ENCODE measurements around the gene C16orf95.
"Not testable (repeated sequence)": the region's sequence is repeated elsewhere in the genome, so short reads cannot be mapped to it uniquely, and the experiment has no call there.

Gene C16orf95

DNA sequence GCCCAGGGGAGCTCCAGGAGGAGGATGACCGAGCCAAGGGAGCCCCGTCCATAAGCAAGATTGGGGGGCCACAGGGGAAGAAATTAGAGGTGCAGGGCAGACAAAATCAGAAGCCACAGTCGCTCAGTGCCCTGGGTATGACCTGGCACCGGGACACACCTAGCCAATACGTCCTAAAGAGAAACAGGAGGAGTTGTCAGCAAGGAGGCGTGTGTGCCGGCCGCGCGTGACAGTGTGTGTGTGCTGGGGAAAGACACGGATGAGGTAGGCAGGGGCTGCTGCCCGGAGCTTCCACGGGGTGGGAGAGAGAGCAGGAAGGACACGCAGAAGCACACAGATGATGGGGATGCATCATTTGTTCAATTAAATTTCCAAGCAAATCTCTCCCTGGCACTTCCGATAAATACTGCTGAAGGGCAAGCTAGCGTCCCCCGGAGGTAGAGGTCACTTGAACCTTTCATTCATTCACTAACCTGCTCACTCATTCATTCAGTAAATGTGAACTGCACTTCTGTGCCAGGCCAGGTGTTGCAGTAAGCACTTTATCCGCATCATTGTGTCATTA is 38.0 kb downstream of the C16orf95 start:
- no peak for DNase-seq

DNA sequence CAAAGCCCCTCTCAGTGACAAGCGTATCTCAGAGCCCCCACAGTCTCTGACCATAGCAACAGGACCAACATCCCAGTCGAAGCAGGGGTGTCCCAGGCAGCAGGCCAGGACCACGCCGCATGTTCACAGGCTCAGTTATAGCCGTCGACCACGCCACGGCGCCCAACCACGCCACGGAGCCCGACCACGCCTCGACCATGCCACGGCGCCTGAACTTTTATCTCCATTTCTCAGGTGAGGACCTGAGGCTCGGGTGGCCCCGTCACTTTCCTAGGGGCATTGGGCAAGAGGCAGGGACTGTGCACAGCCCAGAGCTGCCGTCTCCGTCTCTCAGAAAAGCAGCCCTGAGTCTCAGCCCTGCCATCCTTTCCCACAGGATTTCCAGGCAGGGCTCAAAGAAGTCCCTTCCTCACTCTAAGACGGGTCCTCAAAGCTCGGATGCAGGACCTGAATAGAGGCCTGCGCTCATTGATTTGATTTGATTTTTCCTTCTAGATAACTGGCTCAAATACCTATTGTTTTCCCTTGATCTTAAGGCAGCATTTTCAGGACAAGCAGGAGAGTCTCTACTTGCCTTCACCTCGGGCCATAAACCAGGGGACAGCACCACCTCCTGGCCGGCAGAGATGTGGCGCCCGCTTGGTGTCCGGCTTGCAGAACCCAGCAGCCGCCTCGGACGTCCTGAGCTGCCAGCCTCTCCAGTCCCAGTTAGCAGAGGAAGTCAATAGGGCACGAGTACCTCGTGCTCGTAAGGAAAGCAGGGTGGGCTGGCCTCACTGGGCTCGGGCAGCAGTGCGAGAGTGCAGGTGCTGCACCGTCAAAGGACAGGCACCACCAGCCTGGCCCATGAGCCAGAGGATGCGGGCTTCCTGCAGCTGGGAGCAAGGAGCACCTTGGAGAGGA is 38.8 kb downstream of the C16orf95 start:
- peak; percentile 31 for DNase-seq

DNA sequence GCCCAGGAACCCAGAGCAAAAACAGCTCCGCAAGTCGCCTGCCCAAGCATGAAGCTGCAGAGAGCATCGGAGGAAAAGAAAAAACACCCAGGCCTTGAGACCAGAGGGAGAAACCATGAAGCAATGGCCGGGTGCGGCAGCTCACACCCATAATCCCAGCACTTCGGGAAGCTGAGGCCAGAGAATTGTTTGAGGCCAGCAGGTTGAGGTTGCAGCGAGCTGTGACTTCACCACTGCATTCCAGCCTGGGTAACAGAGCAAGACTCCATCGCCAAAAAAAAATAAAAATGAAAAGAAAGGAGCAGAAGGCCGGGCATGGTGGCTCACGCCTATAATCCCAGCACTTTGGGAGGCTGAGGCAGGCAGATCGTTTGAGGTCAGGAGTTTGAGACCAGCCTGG is 40.3 kb downstream of the C16orf95 start:
- DNase-seq: no peak

DNA sequence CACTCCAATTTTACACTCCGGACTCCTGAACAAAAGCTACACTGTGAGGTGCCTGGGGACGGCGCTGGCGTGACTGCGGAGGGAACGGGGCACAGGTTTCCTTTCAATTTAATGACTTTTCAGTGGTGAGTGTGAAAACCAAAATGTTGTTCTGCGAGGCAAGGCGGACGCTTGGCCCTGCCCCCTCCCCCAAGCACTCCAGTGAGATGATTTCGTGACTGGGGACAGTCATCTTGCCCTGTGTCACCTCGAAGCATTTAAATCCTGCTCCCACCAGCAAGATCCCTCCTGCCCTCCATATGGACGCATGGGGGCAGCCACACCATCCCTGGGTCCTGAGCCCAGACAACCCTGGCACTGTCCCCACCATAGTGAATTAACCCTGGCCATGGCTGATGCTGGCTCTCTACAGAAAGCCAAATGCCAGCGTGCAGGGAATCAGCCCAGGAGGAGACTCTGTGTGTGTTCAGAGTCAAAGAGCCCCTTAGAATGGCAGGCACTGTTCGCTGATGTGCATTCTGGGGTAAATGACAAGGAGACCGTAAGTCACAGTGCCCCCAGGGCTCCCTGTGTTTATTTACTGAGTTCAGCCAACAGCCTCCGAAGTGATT is 41.0 kb downstream of the C16orf95 start:
- no peak for DNase-seq

DNA sequence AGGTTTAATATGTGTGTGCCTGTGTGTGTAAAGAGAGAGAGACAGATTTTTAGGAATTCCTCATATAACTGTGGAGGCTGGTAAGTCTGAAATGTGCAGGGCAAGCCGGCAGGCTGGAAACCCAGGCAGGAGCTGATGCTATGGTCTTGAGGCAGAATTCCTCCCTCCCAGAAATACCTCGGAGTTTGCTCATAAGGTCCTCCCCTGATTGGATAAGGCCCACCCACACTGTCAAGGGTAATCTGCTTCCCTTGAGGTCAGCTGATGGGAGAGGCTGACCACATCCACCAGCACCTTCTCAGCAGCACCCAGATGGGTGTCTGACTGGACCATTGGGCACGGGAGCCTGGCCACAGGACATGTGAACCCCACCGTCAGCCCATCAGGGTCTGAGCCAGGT is 42.4 kb downstream of the C16orf95 start:
- DNase-seq: no peak

DNA sequence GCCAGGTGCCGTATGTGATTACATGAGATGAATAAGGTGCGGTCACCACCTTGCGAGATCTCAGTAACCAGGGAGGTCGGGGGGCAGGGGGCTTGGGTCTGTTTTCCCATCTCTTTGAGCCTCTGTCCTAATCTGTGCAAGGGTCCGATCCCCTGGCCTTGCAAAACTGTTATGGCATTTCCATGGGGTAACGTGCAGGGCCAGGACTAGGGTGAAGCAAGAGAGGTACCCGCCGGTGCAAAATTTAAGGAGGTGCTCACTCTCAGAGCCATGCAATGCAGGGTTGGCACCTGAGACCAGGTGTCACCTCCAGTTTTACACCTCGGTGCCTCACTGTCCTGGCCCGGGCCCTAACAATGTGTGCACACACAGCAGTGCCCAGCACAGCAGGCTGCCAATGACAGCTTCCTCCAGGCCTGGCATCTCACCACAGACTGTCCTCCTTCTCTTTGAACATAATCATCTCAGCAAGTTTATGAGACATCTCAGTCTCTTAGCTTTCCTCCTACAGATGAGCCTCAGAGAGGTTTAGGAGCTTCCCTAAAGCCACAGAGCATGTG is 43.6 kb downstream of the C16orf95 start:
- DNase-seq: no peak

DNA sequence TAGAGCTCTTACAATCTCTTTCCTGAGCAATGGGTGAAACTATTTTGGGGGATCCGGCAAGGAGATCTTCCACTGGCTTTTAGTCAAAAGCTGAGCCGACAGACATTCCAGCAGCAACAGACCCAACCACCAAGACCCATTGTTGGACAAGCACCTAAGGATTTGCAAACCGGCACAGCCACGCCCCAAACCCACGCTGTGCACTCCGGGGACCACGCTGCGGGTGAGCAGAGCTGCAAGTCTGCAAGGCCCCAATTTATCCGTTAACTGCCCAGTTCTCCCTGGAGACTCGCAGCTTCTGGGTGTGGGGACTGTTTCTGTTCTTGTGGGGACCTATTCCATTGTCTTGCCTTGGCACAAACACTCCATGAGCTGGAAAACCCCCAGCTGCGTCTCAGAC is 45.9 kb downstream of the C16orf95 start:
- DNase-seq: no peak

DNA sequence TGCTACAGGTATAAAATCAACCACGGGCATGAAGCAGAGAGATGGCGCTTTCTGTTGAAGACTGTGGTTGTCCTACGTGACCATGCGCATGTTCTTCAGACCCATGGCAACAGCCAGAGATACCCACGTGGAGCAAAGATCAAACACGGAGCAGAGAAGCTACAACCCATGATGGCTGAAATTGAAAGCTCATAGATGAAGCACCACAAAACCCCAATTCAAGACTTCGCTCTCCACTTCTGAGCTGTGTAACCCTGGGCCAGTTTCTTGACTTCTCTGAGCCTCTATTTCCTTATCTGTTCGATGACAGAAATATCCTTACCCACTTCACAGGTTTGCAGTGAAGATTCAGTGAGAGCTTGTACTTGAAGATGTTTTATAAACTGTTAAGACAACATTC is 49.6 kb downstream of the C16orf95 start:
- no peak for DNase-seq

DNA sequence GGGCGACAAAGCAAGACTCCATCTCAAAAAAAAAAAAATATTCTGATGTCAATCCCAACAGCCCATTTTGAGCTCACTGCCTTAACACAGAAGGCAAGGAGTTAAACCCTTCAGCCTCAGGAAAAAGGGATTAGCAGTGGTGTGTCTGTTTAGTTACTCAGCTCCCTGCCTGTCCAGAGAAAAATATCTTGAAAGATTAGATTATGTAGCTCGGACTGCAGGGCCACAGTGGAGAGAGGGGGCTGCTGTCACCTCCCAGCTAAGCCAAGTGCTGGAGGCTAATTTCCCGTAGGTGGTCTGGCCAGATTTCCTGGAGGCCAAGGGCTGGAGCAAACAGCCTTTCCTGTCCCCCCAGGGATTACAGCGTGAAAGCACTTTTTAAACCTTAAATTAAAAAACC is 50.3 kb downstream of the C16orf95 start:
- DNase-seq: no peak

DNA sequence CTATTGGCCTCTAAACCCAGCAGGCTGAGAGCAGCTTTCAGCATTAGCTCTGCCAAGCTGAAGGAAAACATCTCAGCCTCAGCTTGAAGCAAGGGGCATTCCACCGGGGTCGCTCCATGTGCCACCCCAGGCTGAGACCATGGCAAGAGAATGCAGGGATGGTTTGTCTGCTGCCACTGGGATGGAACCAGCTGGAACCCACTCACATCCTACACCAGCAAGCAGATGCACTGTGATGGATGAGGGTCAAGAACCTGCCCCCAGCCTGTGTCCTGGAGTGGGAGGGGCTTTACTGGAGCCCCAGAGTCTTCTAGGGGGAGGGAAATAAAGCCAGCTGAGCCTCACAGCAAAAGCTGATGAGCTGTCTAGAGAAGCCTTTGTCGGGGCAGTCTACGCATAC is 51.9 kb downstream of the C16orf95 start:
- no peak for DNase-seq

DNA sequence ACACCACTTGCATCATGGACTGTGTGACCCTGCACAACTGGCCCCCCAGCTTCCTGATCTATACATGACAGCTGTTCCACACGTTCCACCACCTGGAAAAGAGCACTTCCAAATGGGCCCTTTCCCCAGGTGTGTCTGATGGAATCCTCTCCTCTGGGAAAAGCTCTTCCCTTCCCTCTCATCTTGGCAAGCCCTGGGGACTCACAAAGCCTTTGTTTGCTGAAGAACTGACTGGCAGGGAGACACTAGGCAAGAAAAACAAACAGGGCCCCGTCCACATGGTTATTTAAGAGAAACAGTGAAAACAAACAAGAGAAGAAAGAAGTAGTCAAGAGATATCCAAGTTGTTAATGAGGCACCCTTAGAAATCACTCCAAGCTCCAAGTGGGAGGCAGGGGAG is 52.6 kb downstream of the C16orf95 start:
- DNase-seq: no peak

DNA sequence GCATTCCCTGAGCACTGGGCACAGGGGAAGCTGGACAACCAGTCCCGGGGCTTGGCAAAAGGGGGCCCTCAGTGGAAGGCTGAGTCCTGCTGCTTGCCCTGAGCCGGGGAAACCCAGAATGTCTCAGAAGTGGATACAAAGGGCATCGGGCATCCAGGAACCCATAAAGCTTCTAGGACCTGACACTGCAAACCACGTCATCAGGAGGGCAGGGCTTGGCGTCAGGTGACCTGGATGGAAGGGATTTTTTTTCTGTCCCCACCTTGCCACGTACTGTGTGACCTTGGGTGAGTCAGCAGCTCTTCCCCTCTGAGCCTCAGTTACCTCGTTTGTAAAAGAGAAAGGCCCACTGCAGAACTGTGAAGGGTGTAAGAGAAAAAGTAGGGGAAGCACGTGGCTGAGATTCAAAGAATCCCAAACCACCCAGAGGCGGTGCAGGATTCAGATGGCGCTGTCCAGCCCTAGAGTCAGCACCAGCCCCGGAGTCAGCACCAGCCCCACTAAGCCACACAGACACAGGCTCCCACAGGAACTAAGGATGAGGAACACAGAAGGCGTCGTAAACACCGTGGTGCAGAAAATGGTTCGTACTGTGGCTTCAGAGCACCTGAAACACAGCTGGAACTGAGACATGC is 53.7 kb downstream of the C16orf95 start:
- no peak for DNase-seq

DNA sequence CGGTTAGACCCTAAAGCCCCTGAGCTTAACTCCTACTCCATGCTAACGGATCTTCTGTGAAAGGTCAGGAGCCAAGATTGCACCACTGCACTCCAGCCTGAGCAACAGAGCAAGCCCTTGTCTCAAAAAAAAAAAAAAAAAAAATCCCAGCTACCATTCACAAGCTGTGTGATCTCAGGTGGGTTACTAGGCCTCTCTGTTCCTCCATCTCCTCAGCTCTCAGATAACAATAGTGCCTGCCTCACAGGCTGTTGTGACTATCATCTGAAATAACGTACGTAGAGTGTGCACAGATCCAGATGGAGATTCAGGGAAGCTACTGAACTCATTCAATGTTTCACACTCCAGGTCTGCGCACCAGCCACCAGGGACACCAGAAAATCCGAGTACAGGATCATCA is 57.8 kb downstream of the C16orf95 start:
- DNase-seq: no peak

DNA sequence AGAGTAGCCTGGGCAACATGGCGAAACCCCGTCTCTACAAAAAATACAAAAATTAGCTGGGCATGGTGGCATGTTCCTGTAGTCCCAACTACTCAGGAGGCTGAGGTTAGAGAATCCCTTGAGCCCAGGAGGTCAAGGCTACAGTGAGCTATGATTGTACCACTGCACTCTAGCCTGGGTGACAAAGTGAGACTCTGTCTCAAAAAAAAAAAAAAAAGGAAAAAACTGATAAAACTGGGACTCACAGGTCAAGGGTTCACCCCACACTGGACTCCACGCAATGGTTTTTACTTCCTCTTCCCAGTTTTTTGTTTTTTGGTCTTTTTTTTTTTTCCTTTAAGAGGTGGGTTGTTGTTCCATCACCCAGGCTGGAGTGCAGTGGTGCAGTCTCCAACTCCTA is 58.5 kb downstream of the C16orf95 start:
- not testable (repeated sequence) for DNase-seq

DNA sequence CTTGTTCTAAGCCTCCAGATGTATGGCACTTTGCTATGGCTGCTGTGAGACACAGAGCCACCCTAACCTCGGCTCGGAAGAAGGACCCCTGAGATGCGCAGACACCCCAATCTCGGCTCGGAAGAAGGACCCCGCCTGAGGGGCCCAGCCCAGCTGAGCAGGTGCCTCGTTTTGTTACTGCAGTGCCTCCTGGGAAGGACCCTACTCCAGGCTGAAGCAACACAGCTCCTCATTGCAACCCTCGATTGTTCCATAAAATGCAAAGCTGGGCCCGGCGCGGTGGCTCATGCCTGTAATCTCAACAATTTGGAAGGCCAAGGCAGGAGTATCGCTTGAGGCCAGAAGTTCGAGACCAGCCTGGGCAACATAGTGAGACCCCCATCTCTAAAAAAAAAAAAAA is 61.3 kb downstream of the C16orf95 start:
- DNase-seq: no peak

DNA sequence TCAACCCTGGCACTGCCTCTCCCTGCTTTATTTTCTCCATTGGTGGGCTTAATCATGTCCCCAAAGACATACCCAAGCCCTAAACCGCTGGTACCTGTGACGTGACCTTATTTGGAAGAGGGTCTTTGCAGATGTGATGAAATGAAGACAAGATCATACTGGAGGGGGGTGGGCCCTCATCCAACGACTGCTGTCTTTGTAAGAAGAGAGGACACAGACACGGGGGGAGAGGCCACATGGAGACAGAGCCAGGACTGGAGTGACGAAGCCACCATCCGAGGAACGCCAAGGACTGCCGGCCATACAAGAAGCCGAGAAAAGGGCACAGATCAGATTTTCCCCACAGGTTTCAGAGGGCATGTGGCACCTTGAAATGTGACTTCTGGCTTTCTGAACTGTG is 62.5 kb downstream of the C16orf95 start:
- DNase-seq: no peak

DNA sequence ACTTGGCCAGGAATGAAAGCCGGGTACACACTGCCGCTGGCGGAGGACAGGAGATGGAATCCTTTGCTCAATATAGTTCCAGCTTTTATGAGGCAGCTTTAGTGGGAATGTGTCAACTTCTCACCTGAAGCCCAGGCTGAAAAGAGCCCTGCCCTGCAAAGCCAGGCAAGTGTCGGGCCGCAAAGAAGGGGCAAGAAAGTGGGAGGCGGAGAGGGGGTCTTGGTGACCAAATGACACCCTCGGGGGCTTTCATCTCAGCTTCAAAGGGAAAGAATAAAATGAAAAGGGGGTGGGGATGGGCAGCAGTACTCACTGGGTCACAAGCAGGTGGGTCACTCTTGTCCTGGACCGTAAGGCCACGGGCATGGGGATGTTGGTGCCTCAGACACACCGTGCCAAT is 62.9 kb downstream of the C16orf95 start:
- no peak for DNase-seq

DNA sequence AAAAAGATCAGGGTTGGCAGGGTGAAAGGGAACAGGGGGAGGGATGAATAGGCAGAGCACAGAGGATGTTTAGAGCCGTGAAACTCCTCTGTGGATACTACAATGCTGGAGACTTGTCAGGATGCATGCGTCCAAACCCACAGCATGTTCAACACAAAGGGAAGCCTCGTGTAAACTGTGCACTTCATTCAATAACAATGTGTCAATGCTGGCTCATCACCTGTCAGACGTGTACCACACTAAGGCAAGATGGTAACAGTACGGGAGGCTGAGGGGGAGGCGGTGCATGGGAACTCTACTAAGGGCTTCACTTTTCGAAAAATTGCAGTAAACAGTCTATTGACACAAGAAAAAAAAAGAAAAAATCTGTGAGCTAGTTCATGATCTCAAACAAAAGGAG is 63.7 kb downstream of the C16orf95 start:
- no peak for DNase-seq

All from CD4-positive, alpha-beta T cell treated with Interleukin-15 for 1 hour (primary cell).